Effector CD8-positive, alpha-beta T cell (primary cell): ENCODE results near the gene FAM83F.

Experiments
- DNase-seq: peaks from one replicate; lab custom pipeline; 2025; lab: John Stamatoyannopoulos, UW

The FAM83F gene

GRCh38 chr22:40065981-40066380, 71.2 kb downstream of the FAM83F start:
- DNase-seq: no peak

- no peak for DNase-seq
These were observed 72.9 kb downstream of the FAM83F start for GRCh38 chr22:40067639-40068038.

DNA sequence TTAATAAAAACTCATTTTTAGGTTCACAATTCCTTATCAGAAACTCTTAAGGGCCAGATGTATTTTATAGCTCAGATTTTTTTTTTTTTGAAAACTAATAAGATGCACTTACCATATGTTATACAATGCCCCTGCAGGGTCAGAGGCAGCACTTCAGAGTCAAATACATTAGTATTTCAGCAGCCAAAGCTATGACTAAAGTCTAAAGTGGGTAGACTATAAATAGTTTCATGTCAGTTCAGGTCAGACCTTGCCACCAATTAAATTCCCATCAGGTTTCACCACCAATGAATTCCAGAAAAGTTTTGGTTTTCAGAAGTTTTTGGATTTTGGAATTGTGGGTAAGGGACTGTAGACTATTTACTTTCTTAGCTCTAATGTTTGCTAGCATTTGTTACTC, 75.9 kb downstream of the FAM83F start:
- DNase-seq: no peak

- no peak for DNase-seq
These were observed 77.0 kb downstream of the FAM83F start for GRCh38 chr22:40071720-40072119.

DNA sequence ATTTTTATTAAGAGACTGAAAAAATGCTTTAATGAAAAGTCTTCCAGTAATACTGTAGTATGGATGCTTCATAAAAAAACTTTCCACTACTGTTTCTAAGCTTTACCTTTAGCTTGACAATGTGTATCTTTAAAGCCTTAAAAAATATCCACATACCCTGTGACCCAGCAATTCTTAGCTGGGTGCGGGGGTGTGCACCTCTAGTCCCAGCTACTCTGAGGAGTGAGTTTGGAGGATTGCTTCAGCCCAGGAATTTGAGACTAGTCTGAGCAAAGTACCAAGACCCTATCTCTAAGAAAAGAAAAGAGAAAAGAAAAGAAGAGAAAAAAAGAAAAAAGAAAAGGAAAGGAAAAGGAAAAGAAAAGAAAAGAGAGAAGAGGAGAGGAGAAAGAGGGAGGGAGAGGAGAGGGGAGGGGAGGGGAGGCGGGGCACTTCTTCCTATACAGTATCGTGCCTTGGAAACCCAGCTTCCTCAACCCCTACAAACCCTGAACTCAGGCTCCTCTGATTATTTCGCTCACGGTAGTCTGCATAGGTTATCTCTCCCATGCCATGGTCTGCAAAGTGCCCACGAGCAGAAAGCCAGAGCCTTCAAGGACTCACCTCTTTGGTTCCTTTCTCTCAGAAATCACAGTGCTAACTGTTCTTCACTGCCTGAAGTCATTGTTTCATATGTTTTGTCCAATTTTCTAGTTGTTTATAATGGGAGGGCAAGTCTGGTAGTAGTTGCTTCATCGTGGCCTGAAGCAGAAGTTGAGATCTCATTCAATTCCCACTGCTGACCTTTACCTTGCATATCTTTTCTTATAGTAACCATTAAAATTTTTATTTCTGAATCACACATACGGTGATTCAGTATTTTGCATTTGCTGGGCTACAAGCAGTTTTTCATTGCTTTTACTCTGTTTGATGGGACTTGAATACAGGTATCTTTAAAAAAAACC, 82.2 kb downstream of the FAM83F start:
- DNase-seq: no peak

DNA sequence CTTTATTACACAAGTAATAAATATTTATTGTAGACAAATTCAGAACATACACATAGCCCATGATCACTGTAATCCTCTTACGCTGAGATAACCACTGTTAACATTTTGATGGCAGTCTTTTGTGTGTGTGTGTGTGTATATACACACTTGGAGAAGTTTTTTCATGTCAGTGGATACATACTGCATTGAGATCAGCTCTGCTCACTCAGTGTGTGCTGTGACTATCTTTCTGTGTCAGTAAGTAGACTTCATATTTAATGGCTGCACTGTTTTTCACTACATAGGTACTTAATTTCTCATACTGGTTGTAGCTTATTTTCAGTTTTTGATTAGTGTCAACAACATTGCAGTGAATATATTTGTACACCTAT, 82.9 kb downstream of the FAM83F start:
- no peak for DNase-seq

GRCh38 chr22:40081662-40082061, 86.9 kb downstream of the FAM83F start:
- no peak for DNase-seq

- no peak for DNase-seq
These were observed 87.4 kb downstream of the FAM83F start for GRCh38 chr22:40082184-40082583.

DNA sequence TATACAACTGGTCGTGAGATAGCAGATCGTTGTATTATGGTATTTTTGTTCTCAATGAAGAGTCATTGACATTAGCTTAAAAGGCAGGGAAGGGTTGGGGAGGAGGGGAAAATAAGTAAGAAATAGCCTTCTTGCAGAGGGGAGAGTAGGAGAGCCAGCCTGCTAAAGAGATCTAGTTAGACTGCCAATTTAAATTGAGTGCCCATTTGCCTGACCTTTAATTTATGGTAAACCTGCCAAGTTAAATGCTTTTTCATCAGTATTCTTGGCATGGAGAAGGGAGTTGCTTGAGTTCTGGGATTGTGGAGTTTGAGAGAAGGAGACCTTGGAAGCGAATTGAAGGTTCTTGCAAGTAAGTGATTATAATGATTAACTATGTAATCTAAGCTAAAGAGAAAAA, 89.0 kb downstream of the FAM83F start:
- no peak for DNase-seq

DNA sequence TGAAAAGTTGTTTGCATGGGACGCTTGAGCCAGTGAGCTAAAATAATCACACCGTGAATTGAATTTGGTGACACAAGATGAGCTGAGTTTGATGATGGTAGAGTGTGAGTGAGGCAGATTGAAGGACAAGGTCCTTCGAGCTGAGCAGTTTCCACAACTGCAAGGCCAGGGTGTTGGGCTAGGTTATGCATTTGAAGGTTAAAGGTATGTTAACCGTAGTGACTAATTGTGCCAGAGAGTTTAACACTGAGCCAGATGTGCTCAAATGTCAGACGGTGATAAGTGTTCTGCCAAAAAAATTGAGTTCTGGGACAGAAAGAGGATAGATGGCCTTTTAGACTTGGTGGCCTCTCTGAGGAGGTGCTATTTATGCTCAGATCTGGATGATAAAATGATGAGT, 89.5 kb downstream of the FAM83F start:
- no peak for DNase-seq

DNA sequence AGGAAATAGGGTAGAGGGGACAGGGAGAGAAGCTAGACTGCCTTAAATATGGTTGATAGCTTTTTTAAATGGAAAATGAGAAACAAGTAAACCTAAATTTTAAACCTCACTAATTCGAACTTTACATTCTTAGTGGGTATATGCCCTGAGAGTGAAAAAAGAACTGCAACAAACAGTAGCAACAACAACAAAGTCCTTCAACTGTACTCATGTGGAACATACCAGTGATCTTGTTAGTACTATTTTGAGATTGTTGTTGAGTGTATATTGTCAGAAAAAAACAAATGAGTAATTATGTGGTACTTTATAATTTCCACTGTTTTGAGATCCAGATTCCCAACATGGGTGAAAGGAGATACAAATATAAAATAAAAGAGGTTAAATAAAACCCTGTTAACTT, 94.1 kb downstream of the FAM83F start:
- DNase-seq: no peak
